Vagina (tissue), 2 donors: Measurements from ENCODE around the gene ELP4. TPM values are rescaled to one million over a fixed set of nuclear protein-coding genes. Genes with fewer than 3 reads are reported as not detected.

Experiments
- DNase-seq, 2 donors: peaks; one replicate each; pipeline ENCODE4 v3.0.0-alpha.2; 2017; ENCODE audit errors: extremely low spot score in 2 of 2
- H3K27ac ChIP-seq: fragments of 200-600 bp; sonication (generic); one replicate; pipeline ENCODE4 v1.5.1; 2019
- H3K27me3 ChIP-seq: fragments of 200-600 bp; sonication (generic); one replicate; pipeline ENCODE4 v1.5.1; 2019
- H3K36me3 ChIP-seq, 2 donors: fragments of 200-600 bp; sonication (generic); one replicate each; pipeline ENCODE4 v1.5.1; 2017 to 2019
- H3K4me1 ChIP-seq: fragments of 200-600 bp; sonication (generic); one replicate; pipeline ENCODE4 v1.5.1; 2019
- H3K4me3 ChIP-seq, 2 donors: fragments of 200-600 bp; sonication (generic); 1 replicate in 1 of 2; 2 replicates in 1 of 2; pipeline ENCODE4 v1.5.1; 2016 to 2019
- H3K9me3 ChIP-seq: fragments of 200-600 bp; sonication (generic); one replicate; pipeline ENCODE4 v1.5.1; 2019
- POLR2A ChIP-seq, 2 donors: fragments of 450-650 bp; IDR thresholded peaks; one replicate each; pipeline ENCODE4 v1.6.1; 2017; ENCODE audit warnings: antibody characterized with exemption in 2 of 2, mild to moderate bottlenecking in 2 of 2, moderate library complexity in 2 of 2
- POLR2AphosphoS5 ChIP-seq, 2 donors: sonication (generic); formaldehyde crosslinking; IDR thresholded peaks; one replicate each; pipeline ENCODE4 v1.9.0; 2017; ENCODE audit warnings: antibody characterized with exemption in 2 of 2, mild to moderate bottlenecking in 2 of 2, low read depth in 1 of 2; ENCODE audit not compliant: insufficient read depth in 1 of 2
- intact Hi-C: fragments of 100-400 bp; cut with DNase I; formaldehyde crosslinking; loops from one replicate; pipeline ENCODE4 v1.15.1; 2023
- total RNA-seq: library from RNA; depleted of rRNA; stranded (reverse); fragments of >200 nt; gene quantifications from one replicate; pipeline ENCODE4 v1.2.3, GENCODE V29; 2016
- TF ChIP-seq, protein P1 (sequence below), 3 experiments: fragments of 450-650 bp in 2 of 3; fragments of 200-600 bp in 1 of 3; sonication (generic) in 1 of 3; IDR thresholded peaks; one replicate each; pipeline ENCODE4 v1.5.1; 2017 to 2019; ENCODE audit warnings: antibody characterized with exemption in 3 of 3, mild to moderate bottlenecking in 2 of 3, moderate library complexity in 2 of 3

Gene ELP4
- total RNA-seq, 1 donor from 2014 or later = 23.3 TPM

DNA sequence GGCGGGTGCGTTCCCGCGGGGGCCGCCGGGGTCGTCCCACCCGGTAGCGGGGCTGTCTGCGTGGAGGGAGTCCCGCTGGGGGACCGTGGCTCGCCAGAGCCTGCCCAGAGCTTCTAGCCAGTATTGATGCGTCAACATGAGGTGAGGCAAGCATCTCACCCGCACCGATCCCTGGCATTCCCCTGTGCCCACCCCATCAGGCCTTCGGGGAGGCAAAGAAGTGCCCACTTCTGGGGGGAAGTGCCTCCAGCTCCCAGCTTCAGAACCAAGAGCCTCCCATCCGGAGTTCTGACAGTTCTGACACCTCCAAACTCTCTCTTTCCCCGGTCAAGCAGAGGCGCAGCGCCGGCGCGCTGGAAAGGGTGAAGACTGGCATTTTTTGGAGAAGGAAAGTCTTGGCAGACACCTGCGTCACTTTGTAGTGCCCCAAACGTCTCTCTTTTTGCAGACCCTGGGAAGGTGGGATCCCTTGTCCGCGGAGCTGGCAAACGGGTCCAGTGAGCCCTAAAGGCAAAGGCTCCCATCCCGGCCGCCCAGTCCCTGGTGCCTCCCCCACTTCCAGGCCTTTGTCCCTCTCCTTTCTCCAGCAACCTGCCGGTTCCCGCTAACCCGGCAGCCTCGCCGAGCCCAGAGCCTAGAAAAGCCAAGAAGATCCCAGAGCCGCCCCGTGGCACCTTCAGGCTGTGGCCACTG lies 304.8 kb downstream of the ELP4 start:
- DNase-seq = no peak
- Histone ChIP-seq H3K27ac (no peak overlapping the region), H3K9me3 (no peaks in the 10 kb centered on the region), H3K4me1 (peaks cover 87% of the 10 kb centered on the region), H3K27me3 (peaks cover 39% of the 10 kb centered on the region), H3K36me3 (no peaks in the 10 kb centered on the region), H3K4me3 (peak overlapping the region in 1 of 2 donors; percentile 16)
- intact Hi-C loops = no loop called here
- TF ChIP-seq POLR2A (IDR thresholded peaks at IDR 0.05) = no peak
- no peak for TF ChIP-seq POLR2AphosphoS5 (IDR thresholded peaks at IDR 0.05; ENCODE audit: insufficient read depth in 1 of 2, low read depth in 1 of 2)
- TF ChIP-seq, protein P1, sequence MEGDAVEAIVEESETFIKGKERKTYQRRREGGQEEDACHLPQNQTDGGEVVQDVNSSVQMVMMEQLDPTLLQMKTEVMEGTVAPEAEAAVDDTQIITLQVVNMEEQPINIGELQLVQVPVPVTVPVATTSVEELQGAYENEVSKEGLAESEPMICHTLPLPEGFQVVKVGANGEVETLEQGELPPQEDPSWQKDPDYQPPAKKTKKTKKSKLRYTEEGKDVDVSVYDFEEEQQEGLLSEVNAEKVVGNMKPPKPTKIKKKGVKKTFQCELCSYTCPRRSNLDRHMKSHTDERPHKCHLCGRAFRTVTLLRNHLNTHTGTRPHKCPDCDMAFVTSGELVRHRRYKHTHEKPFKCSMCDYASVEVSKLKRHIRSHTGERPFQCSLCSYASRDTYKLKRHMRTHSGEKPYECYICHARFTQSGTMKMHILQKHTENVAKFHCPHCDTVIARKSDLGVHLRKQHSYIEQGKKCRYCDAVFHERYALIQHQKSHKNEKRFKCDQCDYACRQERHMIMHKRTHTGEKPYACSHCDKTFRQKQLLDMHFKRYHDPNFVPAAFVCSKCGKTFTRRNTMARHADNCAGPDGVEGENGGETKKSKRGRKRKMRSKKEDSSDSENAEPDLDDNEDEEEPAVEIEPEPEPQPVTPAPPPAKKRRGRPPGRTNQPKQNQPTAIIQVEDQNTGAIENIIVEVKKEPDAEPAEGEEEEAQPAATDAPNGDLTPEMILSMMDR (IDR thresholded peaks at IDR 0.05) = no peak

DNA sequence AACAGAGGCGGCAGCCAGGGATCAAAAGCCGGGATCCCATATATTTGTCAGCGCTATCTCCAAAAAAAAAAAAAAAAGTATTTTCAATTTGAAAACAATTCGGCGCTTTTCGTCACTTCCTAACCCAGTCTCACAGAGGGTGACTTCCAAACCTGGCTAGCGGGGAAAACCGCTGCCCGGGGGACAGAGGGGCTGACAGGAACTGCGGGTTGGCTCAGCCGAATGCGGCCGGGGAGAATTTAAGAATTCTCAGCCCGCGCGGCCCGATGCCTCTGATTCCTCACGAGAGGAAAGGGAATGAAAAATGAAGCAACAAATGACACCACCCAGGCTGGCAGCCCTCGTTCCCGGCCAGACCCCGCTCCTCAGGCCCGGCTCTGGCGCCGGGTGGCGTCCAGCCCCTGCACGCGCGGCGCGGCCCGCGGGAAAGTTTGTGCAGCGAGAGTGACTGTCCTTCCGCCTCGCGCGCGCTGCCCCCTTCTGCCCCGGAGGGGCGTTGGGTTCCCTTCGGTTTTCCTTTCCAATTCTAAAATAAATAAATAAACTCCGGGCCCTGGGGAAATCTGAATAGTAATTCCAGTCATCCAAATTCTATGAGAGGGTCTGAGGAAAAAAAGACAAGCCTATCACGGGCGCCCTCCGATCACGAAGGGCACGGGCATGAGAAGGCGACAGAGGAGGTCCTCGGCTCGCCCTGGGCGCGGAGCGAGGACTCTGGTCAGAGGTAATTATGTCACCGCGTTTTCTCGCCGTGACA lies 306.3 kb downstream of the ELP4 start:
- Histone ChIP-seq H3K4me3 (peak overlapping the region; percentile 18 to 32), H3K27me3 (peaks cover 36% of the 10 kb centered on the region), H3K36me3 (no peaks in the 10 kb centered on the region), H3K4me1 (peaks cover 73% of the 10 kb centered on the region), H3K9me3 (no peaks in the 10 kb centered on the region), H3K27ac (no peak overlapping the region)
- no peak for DNase-seq
- intact Hi-C loops = no loop called here
- TF ChIP-seq, protein P1 (IDR thresholded peaks at IDR 0.05) = no peak
- TF ChIP-seq POLR2A (IDR thresholded peaks at IDR 0.05) = no peak
- TF ChIP-seq POLR2AphosphoS5 (IDR thresholded peaks at IDR 0.05; ENCODE audit: insufficient read depth in 1 of 2, low read depth in 1 of 2) = no peak

DNA sequence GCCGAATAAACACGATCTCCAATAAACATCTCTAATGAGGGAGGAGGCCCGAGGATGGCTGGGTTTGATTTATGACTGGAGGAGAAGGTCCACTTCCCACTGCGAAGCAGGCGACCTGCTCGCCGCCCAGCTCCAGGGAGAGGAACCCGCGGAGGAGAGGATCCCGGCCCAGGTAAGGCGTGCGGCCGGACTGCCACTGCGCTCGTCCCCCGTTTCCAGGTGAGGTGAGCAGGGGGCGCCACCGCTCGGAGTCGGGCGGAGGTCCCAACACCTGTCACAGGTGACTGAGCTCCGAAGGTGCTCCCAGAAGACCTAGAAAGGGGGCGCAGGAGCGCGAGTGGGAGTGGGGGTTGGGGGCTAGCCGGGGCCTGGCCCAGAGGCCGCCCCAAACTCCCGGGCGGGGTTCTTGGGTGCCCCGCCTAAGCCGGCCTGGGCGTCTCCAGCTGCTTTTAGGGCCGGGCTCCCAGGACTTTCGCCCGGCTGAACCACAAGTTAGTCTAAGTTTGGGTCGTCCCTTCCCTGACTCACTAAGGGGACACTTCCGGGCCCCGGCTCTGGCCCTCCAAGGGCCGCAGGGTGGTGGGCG lies 307.0 kb downstream of the ELP4 start:
- H3K36me3 ChIP-seq = no peaks in the 10 kb centered on the region
- no peak for TF ChIP-seq POLR2A (IDR thresholded peaks at IDR 0.05)
- peaks cover 33% of the 10 kb centered on the region for H3K27me3 ChIP-seq
- no peak overlapping the region for H3K27ac ChIP-seq
- peak in 1 of 2 donors; percentile 79 for DNase-seq
- intact Hi-C loops = no loop called here
- peak overlapping the region; percentile 18 to 35 for H3K4me3 ChIP-seq
- peaks cover 66% of the 10 kb centered on the region for H3K4me1 ChIP-seq
- no peaks in the 10 kb centered on the region for H3K9me3 ChIP-seq

DNA sequence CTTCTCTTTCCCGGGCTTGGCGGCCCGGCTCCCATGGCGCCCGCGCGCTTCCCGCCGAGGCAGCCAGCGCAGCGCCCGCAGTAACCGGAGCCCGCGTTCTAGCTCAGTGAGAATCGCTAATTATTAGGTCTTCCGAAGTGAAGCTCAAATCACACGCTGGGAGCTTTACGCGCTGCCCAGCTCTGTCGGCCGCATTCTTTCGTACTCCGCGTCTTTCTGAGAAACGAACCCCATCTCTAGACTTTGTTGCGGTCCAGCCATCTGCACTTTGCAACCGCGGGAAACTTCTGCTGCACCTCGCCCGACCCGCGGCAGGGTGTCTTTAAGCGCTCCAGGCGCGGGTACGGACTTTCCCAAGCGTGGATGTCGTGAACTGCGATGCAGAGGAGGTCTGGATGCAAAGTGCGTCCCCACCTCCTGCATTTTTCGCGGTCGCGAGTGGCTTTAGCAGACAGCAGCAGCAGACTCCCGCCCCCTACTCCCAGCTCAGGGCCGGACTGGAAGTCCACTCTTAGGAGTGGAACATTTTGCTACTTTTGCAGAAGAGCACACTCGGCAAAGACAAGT lies 307.6 kb downstream of the ELP4 start:
- intact Hi-C loops = no loop called here
- DNase-seq = no peak
- no peak overlapping the region for H3K27ac ChIP-seq
- H3K9me3 ChIP-seq = no peaks in the 10 kb centered on the region
- peak overlapping the region; percentile 18 to 35 for H3K4me3 ChIP-seq
- H3K36me3 ChIP-seq = no peaks in the 10 kb centered on the region
- peaks cover 29% of the 10 kb centered on the region for H3K27me3 ChIP-seq
- H3K4me1 ChIP-seq = peaks cover 60% of the 10 kb centered on the region
- TF ChIP-seq POLR2A (IDR thresholded peaks at IDR 0.05) = no peak
- TF ChIP-seq POLR2AphosphoS5 (IDR thresholded peaks at IDR 0.05; ENCODE audit: insufficient read depth in 1 of 2, low read depth in 1 of 2) = no peak
- TF ChIP-seq, protein P1 (IDR thresholded peaks at IDR 0.05) = no peak

- Histone ChIP-seq H3K4me3 (peak overlapping the region; percentile 18 to 35), H3K27me3 (peaks cover 29% of the 10 kb centered on the region), H3K9me3 (no peaks in the 10 kb centered on the region), H3K4me1 (peaks cover 53% of the 10 kb centered on the region), H3K27ac (no peak overlapping the region), H3K36me3 (no peaks in the 10 kb centered on the region)
- intact Hi-C loops = no loop called here
- peak in 1 of 2 donors; percentile 84 for DNase-seq
- TF ChIP-seq, protein P1 (IDR thresholded peaks at IDR 0.05) = no peak
- TF ChIP-seq POLR2A (IDR thresholded peaks at IDR 0.05) (no peak), POLR2AphosphoS5 (IDR thresholded peaks at IDR 0.05; ENCODE audit: insufficient read depth in 1 of 2, low read depth in 1 of 2) (no peak)
Measured at GRCh38 chr11:31817621-31818424, 308.3 kb downstream of the ELP4 start.
